H1 (cell line): Measurements from ENCODE around the gene SAP30L. TPM values are rescaled to one million over a fixed set of nuclear protein-coding genes. Genes with fewer than 3 reads are reported as not detected.

Source experiments
- CTCF ChIA-PET: fragments of 300-600 bp; sonication (Branson Sonifier 250); formaldehyde crosslinking; loops from one replicate; lab custom pipeline; 2021; ENCODE audit not compliant: partially characterized antibody; lab: Charles Lee
- POLR2A ChIA-PET: fragments of 300-600 bp; sonication (Branson Sonifier 250); formaldehyde crosslinking; loops from one replicate; lab custom pipeline; 2021; ENCODE audit warnings: inconsistent platforms; ENCODE audit not compliant: partially characterized antibody; lab: Charles Lee
- DNase-seq, 2 experiments: peaks; one replicate each; pipeline versions ENCODE4 v3.0.0 to v3.0.0-alpha.2; 2010 to 2022; ENCODE audit warnings: low spot score in 2 of 2, low read depth in 1 of 2, mixed read lengths in 1 of 2
- FAIRE-seq: peaks from 2 replicates; lab custom pipeline; 2011; peaks lifted over from hg19 to GRCh38; lab: Jason Lieb, UNC
- H2AFZ ChIP-seq: 2 replicates; pipeline ENCODE4 v1.8.1; 2012; ENCODE audit warnings: low read length, inconsistent platforms
- H2AK5ac ChIP-seq: 2 replicates; pipeline ENCODE4 v1.6.1; 2013; ENCODE audit warnings: low read depth, low read length
- H2BK120ac ChIP-seq: replicated peaks from 2 replicates; pipeline ENCODE3; 2013; ENCODE audit warnings: low read depth, low read length, inconsistent platforms
- H2BK12ac ChIP-seq: 2 replicates; pipeline ENCODE4 v1.6.1; 2013; ENCODE audit warnings: low read depth, low read length
- H2BK15ac ChIP-seq: 2 replicates; pipeline ENCODE4 v1.6.1; 2013; ENCODE audit warnings: low read length
- H2BK20ac ChIP-seq: 2 replicates; pipeline ENCODE4 v1.6.1; 2013; ENCODE audit warnings: low read length
- H2BK5ac ChIP-seq: 2 replicates; pipeline ENCODE4 v1.6.1; 2013; ENCODE audit warnings: low read depth, low read length
- H3K14ac ChIP-seq: 2 replicates; pipeline ENCODE4 v1.6.1; 2013; ENCODE audit warnings: inconsistent platforms; ENCODE audit not compliant: insufficient read length
- H3K18ac ChIP-seq: 2 replicates; pipeline ENCODE4 v1.6.1; 2013; ENCODE audit warnings: low read length; ENCODE audit errors: extremely low read depth
- H3K23ac ChIP-seq: 2 replicates; pipeline ENCODE4 v1.6.1; 2013; ENCODE audit warnings: inconsistent platforms; ENCODE audit not compliant: insufficient read length
- H3K23me2 ChIP-seq: 2 replicates; pipeline ENCODE4 v1.6.1; 2013; ENCODE audit warnings: low read depth, low read length
- H3K27ac ChIP-seq: 2 replicates; pipeline ENCODE4 v1.6.1; 2011; ENCODE audit warnings: low read depth, low read length, inconsistent platforms
- H3K27me3 ChIP-seq, 4 experiments: replicated peaks in 1 of 4; 1 replicate in 1 of 4; 2 replicates in 3 of 4; pipeline versions ENCODE4 v1.6.1 to v1.8.1; 2011 to 2013; ENCODE audit warnings: low read length in 3 of 4, mild to moderate bottlenecking in 3 of 4, inconsistent platforms in 2 of 4, mixed read lengths in 2 of 4, moderate library complexity in 1 of 4; ENCODE audit not compliant: control insufficient read depth in 3 of 4, insufficient read depth in 3 of 4; ENCODE audit errors: extremely low read depth in 1 of 4
- H3K36me3 ChIP-seq, 4 experiments: 2 replicates each; pipeline versions ENCODE4 v1.6.1 to v1.8.1; 2011 to 2013; ENCODE audit warnings: mild to moderate bottlenecking in 4 of 4, low read length in 3 of 4, moderate library complexity in 2 of 4, control low read depth in 1 of 4, inconsistent platforms in 1 of 4; ENCODE audit not compliant: insufficient read depth in 4 of 4, control insufficient read depth in 2 of 4
- H3K4ac ChIP-seq: replicated peaks from 2 replicates; pipeline ENCODE3; 2013; ENCODE audit warnings: low read length, low read depth, mixed read lengths, inconsistent platforms; ENCODE audit not compliant: insufficient read length
- H3K4me1 ChIP-seq, 4 experiments: replicated peaks in 1 of 4; 1 replicate in 1 of 4; 2 replicates in 3 of 4; pipeline versions ENCODE4 v1.6.1 to v1.8.1; 2011 to 2013; ENCODE audit warnings: low read length in 3 of 4, inconsistent platforms in 2 of 4, mixed read lengths in 1 of 4; ENCODE audit not compliant: insufficient read depth in 4 of 4, control insufficient read depth in 3 of 4
- H3K4me2 ChIP-seq, 2 experiments: 2 replicates each; pipeline versions ENCODE4 v1.6.1 to v1.8.1; 2011 to 2013; ENCODE audit warnings: low read depth in 2 of 2, low read length in 2 of 2, control low read depth in 1 of 2, inconsistent platforms in 1 of 2, mild to moderate bottlenecking in 1 of 2; ENCODE audit not compliant: insufficient read depth in 1 of 2
- H3K4me3 ChIP-seq, 4 experiments: fragments of 200-600, 300-600 bp in 1 of 4; sonication (generic), shearing (Covaris generic), sonication (Bioruptor Twin) in 1 of 4; 2 replicates each; pipeline versions ENCODE4 v1.5.1 to v1.8.1; 2011 to 2016; ENCODE audit warnings: low read length in 4 of 4, low read depth in 3 of 4, control low read depth in 2 of 4, inconsistent platforms in 2 of 4, mild to moderate bottlenecking in 2 of 4, mixed read lengths in 1 of 4, moderate library complexity in 1 of 4; ENCODE audit not compliant: insufficient read depth in 2 of 4; ENCODE audit errors: extremely low read depth in 1 of 4
- H3K56ac ChIP-seq: replicated peaks from 2 replicates; pipeline ENCODE3; 2013; ENCODE audit warnings: low read depth, mild to moderate bottlenecking, mixed read lengths, low read length, inconsistent platforms; ENCODE audit not compliant: insufficient read length
- H3K79me1 ChIP-seq: 2 replicates; pipeline ENCODE4 v1.6.1; 2013; ENCODE audit warnings: low read depth, low read length, control low read depth
- H3K79me2 ChIP-seq, 2 experiments: 2 replicates each; pipeline versions ENCODE4 v1.6.1 to v1.8.1; 2012 to 2013; ENCODE audit warnings: low read length in 2 of 2, mild to moderate bottlenecking in 2 of 2, inconsistent platforms in 1 of 2; ENCODE audit not compliant: insufficient read depth in 2 of 2, control insufficient read depth in 1 of 2
- H3K9ac ChIP-seq, 4 experiments: replicated peaks in 1 of 4; 1 replicate in 1 of 4; 2 replicates in 3 of 4; pipeline versions ENCODE4 v1.6.1 to v1.8.1; 2011 to 2013; ENCODE audit warnings: low read depth in 3 of 4, low read length in 3 of 4, control low read depth in 2 of 4, mild to moderate bottlenecking in 2 of 4, moderate library complexity in 2 of 4, inconsistent platforms in 1 of 4; ENCODE audit errors: extremely low read depth in 1 of 4
- H3K9me3 ChIP-seq, 2 experiments: 2 replicates each; pipeline versions ENCODE4 v1.6.1 to v1.8.1; 2012 to 2013; ENCODE audit warnings: mild to moderate bottlenecking in 2 of 2, moderate library complexity in 2 of 2, control low read depth in 1 of 2, inconsistent platforms in 1 of 2, low read depth in 1 of 2, low read length in 1 of 2, mixed read lengths in 1 of 2; ENCODE audit not compliant: insufficient read depth in 2 of 2
- H4K20me1 ChIP-seq, 2 experiments: replicated peaks in 1 of 2; 2 replicates each; pipeline versions ENCODE3 to v1.8.1; 2011 to 2013; ENCODE audit warnings: inconsistent platforms in 2 of 2, low read length in 2 of 2, mild to moderate bottlenecking in 1 of 2; ENCODE audit not compliant: insufficient read depth in 2 of 2, control insufficient read depth in 1 of 2
- H4K5ac ChIP-seq: 2 replicates; pipeline ENCODE4 v1.6.1; 2013; ENCODE audit warnings: low read length, low read depth, mixed read lengths, inconsistent platforms; ENCODE audit not compliant: insufficient read length
- H4K8ac ChIP-seq: 2 replicates; pipeline ENCODE4 v1.8.0; 2013; ENCODE audit warnings: mild to moderate bottlenecking, moderate library complexity, low read length, inconsistent platforms; ENCODE audit not compliant: insufficient read depth; ENCODE audit errors: extremely low read depth
- H4K91ac ChIP-seq: replicated peaks from 2 replicates; pipeline ENCODE3; 2013; ENCODE audit warnings: low read length, mixed read lengths, inconsistent platforms; ENCODE audit not compliant: insufficient read length
- CBX5 ChIP-seq: fragments of 300-800, 300-1000 bp; sonication (generic); IDR thresholded peaks from 2 replicates; pipeline ENCODE4 v1.7.1; 2016; ENCODE audit warnings: antibody characterized with exemption, low read length, low read depth
- CREB1 ChIP-seq: IDR thresholded peaks from 2 replicates; pipeline ENCODE4 v1.6.1; 2012; ENCODE audit warnings: inconsistent platforms
- EP300 ChIP-seq, 2 experiments: IDR thresholded peaks; 1 replicate in 1 of 2; 2 replicates in 1 of 2; pipeline ENCODE4 v1.6.1; 2011 to 2012; ENCODE audit warnings: low read depth in 2 of 2, low read length in 2 of 2, mild to moderate bottlenecking in 2 of 2, borderline replicate concordance in 1 of 2, inconsistent platforms in 1 of 2, moderate library complexity in 1 of 2
- FOSL1 ChIP-seq: IDR thresholded peaks from 2 replicates; pipeline ENCODE4 v1.6.1; 2011; ENCODE audit warnings: mild to moderate bottlenecking, low read depth, low read length, moderate library complexity; ENCODE audit not compliant: insufficient read depth
- GTF2F1 ChIP-seq: IDR thresholded peaks from 2 replicates; pipeline ENCODE4 v1.6.1; 2012; ENCODE audit warnings: low read depth, low read length, improper control_type of control experiment, borderline replicate concordance
- HDAC2 ChIP-seq, 2 experiments: fragments of 300-600 bp in 1 of 2; sonication (generic) in 1 of 2; IDR thresholded peaks; 2 replicates each; pipeline ENCODE4 v1.6.1; 2011 to 2012; ENCODE audit warnings: low read depth in 2 of 2, low read length in 2 of 2, mild to moderate bottlenecking in 2 of 2, moderate library complexity in 2 of 2, borderline replicate concordance in 1 of 2, inconsistent platforms in 1 of 2
- JUN ChIP-seq: IDR thresholded peaks from 2 replicates; pipeline ENCODE4 v1.6.1; 2011; ENCODE audit warnings: low read depth, mild to moderate bottlenecking, improper control_type of control experiment, low read length
- MAX ChIP-seq: IDR thresholded peaks from 2 replicates; pipeline ENCODE4 v1.6.1; 2012; ENCODE audit warnings: inconsistent platforms
- RXRA ChIP-seq: IDR thresholded peaks from 2 replicates; pipeline ENCODE4 v1.6.1; 2011; ENCODE audit warnings: low read depth, mild to moderate bottlenecking, low read length, moderate library complexity; ENCODE audit not compliant: insufficient read depth
- SIN3A ChIP-seq, 2 experiments: IDR thresholded peaks in 1 of 2; conservative IDR thresholded peaks in 1 of 2; 2 replicates each; pipeline ENCODE4 v1.6.1; 2011 to 2012; ENCODE audit warnings: low read length in 2 of 2, improper control_type of control experiment in 1 of 2, low read depth in 1 of 2, mild to moderate bottlenecking in 1 of 2
- SP1 ChIP-seq: IDR thresholded peaks from 2 replicates; pipeline ENCODE4 v1.6.1; 2011; ENCODE audit warnings: low read depth, low read length
- TBP ChIP-seq: IDR thresholded peaks from 2 replicates; pipeline ENCODE4 v1.6.1; 2011; ENCODE audit warnings: low read depth, low read length, improper control_type of control experiment
- TEAD4 ChIP-seq: IDR thresholded peaks from 2 replicates; pipeline ENCODE4 v1.6.1; 2012; ENCODE audit warnings: low read depth, low read length, inconsistent platforms, mixed read lengths
- ZNF274 ChIP-seq: IDR thresholded peaks from 2 replicates; pipeline ENCODE4 v1.7.0; 2012; ENCODE audit warnings: low read length, borderline replicate concordance; ENCODE audit errors: extremely low read depth
- WGBS, 2 experiments: shearing (Covaris generic) in 1 of 2; methylation state at CpG; one replicate each; pipeline versions ENCODE4 v1.1.6 to v1.1.7; 2013 to 2015; ENCODE audit warnings: low lambda C conversion rate in 2 of 2, mixed read lengths in 2 of 2, inconsistent platforms in 1 of 2, low coverage in 1 of 2, missing lambda C conversion rate in 1 of 2; ENCODE audit not compliant: insufficient replicate concordance in 2 of 2, insufficient coverage in 1 of 2, insufficient read length in 1 of 2; ENCODE audit errors: extremely low coverage in 1 of 2, missing lambda C conversion rate in 1 of 2; 5-methylcytosine and 5-hydroxymethylcytosine counted together
- polyA plus RNA-seq, 7 experiments: library from polyadenylated mRNA; depleted of rRNA in 3 of 7; stranded (reverse) in 5 of 7; unstranded in 2 of 7; fragments of >200 nt in 5 of 7; fragments of 200-250 nt in 2 of 7; gene quantifications; 1 replicate in 5 of 7; 2 replicates in 1 of 7; 4 replicates in 1 of 7; pipeline versions ENCODE4 v1.2.1 to v1.2.3, GENCODE V29; 2011 to 2013; ENCODE audit warnings: missing spikeins in 2 of 7, mixed read lengths in 2 of 7
- total RNA-seq: library from RNA; stranded (reverse); fragmentation: NEBNext Ultra II Directional; extraction: Animal tissue kit (Norgen Biotek cat#: 25700); gene quantifications from 2 replicates; pipeline ENCODE4 v1.2.1, GENCODE V29; 2021

SAP30L gene
- total and polyA plus RNA-seq, 2 of the 8 experiments (the other 6 are each of a cell fraction or from before 2014, with no cell fraction given), result 12.2 to 31.5 TPM

GRCh38 chr5:154435226-154435625 is 10.6 kb upstream of the SAP30L start:
- H3K27ac ChIP-seq, result no peak overlapping the region
- no peak overlapping the region for H4K5ac ChIP-seq
- no peak overlapping the region for H3K4me2 ChIP-seq
- H3K18ac ChIP-seq, result no peak overlapping the region
- H2BK120ac ChIP-seq, result no peak overlapping the region
- H3K36me3 ChIP-seq, result peaks cover 0 to 26% (median 10%) of the 10 kb centered on the region in 4 experiments; a peak in 7 of 8 replicates
- H2BK5ac ChIP-seq, result no peak overlapping the region
- no peak overlapping the region for H4K91ac ChIP-seq
- H3K79me2 ChIP-seq, result no peaks in the 10 kb centered on the region
- H3K56ac ChIP-seq, result no peak overlapping the region
- no peak overlapping the region for H3K4me3 ChIP-seq
- H4K8ac ChIP-seq, result no peak overlapping the region
- DNase-seq (no peak), FAIRE-seq (no peak)
- H2AFZ ChIP-seq, result no peak overlapping the region
- H2BK15ac ChIP-seq, result no peak overlapping the region
- H3K14ac ChIP-seq, result no peak overlapping the region
- no peaks in the 10 kb centered on the region for H3K79me1 ChIP-seq
- no peak overlapping the region for H2AK5ac ChIP-seq
- H2BK20ac ChIP-seq, result no peak overlapping the region
- no peaks in the 10 kb centered on the region for H3K27me3 ChIP-seq
- 93% methylated on average over 3 of the region's 3 CpGs; no CpG with 5 or more reads in 1 of the 2 experiments for WGBS, 2 experiments
- no peak overlapping the region for H3K23ac ChIP-seq
- H3K4ac ChIP-seq, result no peak overlapping the region
- CTCF ChIA-PET, result interaction anchor here (0.6 kb wide), 1 partner anchor 33 kb away, joined by 3 read pairs; no protein-coding TSS in a partner anchor
- H4K20me1 ChIP-seq, result no peaks in the 10 kb centered on the region
- no peak overlapping the region for H2BK12ac ChIP-seq
- H3K23me2 ChIP-seq, result no peaks in the 10 kb centered on the region
- POLR2A ChIA-PET, result no interaction called here
- no peaks in the 10 kb centered on the region for H3K4me1 ChIP-seq
- H3K9me3 ChIP-seq, result peaks cover 3% of the 10 kb centered on the region in 2 experiments; a peak in 1 of 4 replicates
- no peak overlapping the region for H3K9ac ChIP-seq
- no peak for TF ChIP-seq SP1
- no peak for TF ChIP-seq CBX5
- no peak for TF ChIP-seq ZNF274
- TF ChIP-seq FOSL1, result no peak
- no peak for TF ChIP-seq TBP
- TF ChIP-seq SIN3A (conservative IDR thresholded peaks at IDR 0.05 in 1 of 2, IDR thresholded peaks at IDR 0.05 in 1 of 2; ENCODE audit: low read depth in 1 of 2, low read length in 2 of 2), result no peak
- no peak for TF ChIP-seq GTF2F1
- TF ChIP-seq JUN, result no peak
- no peak for TF ChIP-seq HDAC2 (IDR thresholded peaks at IDR 0.05; ENCODE audit: borderline replicate concordance in 1 of 2, low read depth in 2 of 2, low read length in 2 of 2)
- no peak for TF ChIP-seq EP300 (IDR thresholded peaks at IDR 0.05; ENCODE audit: borderline replicate concordance in 1 of 2, low read depth in 2 of 2, low read length in 2 of 2)
- no peak for TF ChIP-seq CREB1
- TF ChIP-seq RXRA, result no peak
- no peak for TF ChIP-seq MAX
- TF ChIP-seq TEAD4, result no peak
